ENCODE data around the gene SLC24A3. TPM values are rescaled to one million over a fixed set of nuclear protein-coding genes. Genes with fewer than 3 reads are reported as not detected.

The SLC24A3 gene
- total and polyA plus RNA-seq, 2 of the 13 experiments (the other 11 are each of a cell fraction or from before 2014, with no cell fraction given): not detected

DNA sequence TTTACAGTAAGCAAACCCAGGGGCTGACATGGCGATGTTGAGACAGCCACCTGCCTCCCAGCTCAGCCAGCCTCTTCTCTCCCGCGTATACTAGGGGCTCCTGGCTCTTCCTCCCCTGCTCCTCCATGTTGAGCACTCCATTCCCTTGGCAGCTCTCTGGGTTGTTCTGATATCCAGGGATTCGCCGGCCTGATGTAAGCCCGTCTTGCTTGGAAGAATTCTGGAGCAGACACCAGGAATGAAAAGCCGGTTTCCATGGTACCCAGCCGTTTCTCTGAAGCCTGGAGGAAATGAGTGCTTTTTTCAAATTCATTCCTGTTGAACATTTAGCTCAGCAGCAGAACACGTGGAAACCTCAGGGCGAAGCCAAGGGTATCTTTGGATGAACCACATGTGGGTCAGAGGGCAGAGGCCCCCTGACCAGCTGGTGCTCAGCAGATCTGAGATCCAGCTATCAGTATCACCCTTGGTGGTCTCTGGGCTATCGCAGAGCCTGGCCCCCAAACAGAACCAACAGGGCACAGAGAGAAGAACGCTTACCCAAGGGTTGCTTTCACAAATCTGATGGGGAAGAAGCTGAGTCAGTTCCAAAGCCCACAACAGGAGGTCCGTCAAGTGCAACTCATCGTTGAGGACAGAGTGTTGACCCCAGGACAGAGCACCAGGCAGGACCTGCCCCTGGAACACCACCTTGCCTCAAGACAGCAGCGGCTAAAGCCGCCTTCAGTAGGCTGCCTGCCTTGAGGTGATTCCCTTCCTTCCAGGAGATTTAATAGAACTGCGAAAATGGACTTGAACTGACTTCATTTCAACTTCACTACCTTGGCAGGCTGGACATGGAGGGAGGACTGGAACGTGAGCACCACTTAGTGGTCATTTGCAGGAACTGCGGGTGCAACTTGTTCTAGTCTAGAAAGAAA, 449.5 kb downstream of the SLC24A3 start (continued):
- TF ChIP-seq, protein P1, sequence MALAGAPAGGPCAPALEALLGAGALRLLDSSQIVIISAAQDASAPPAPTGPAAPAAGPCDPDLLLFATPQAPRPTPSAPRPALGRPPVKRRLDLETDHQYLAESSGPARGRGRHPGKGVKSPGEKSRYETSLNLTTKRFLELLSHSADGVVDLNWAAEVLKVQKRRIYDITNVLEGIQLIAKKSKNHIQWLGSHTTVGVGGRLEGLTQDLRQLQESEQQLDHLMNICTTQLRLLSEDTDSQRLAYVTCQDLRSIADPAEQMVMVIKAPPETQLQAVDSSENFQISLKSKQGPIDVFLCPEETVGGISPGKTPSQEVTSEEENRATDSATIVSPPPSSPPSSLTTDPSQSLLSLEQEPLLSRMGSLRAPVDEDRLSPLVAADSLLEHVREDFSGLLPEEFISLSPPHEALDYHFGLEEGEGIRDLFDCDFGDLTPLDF (CRISPR knock-in tag; IDR thresholded peaks at IDR 0.05): no peak
- TF ChIP-seq HNF4G (IDR thresholded peaks at IDR 0.05; ENCODE audit: borderline replicate concordance, low read depth, low read length) (no peak), HNF4G (CRISPR knock-in tag; IDR thresholded peaks at IDR 0.05; ENCODE audit: borderline replicate concordance, low read depth) (no peak), ZNF619 (CRISPR knock-in tag; IDR thresholded peaks at IDR 0.05) (no peak), NFE2 (CRISPR knock-in tag; IDR thresholded peaks at IDR 0.05) (no peak), ZFP36L1 (CRISPR knock-in tag; IDR thresholded peaks at IDR 0.05) (peak; percentile 75; the same call in 1 of the 2 replicates), ZNF556 (CRISPR knock-in tag; IDR thresholded peaks at IDR 0.05; ENCODE audit: borderline replicate concordance) (peak; percentile 41; the same call in 1 of the 2 replicates), PAX8 (CRISPR knock-in tag; IDR thresholded peaks at IDR 0.05; ENCODE audit: borderline replicate concordance) (no peak), ZNF143 (CRISPR knock-in tag; IDR thresholded peaks at IDR 0.05) (no peak), ATF7-NPFF (CRISPR knock-in tag; IDR thresholded peaks at IDR 0.05; ENCODE audit: low read depth) (no peak), ZBTB21 (CRISPR knock-in tag; IDR thresholded peaks at IDR 0.05) (no peak), PITX1 (CRISPR knock-in tag; IDR thresholded peaks at IDR 0.05) (0 out of 2 replicates have a peak, but pooled peaks have one; percentile 24), PAF1 (CRISPR knock-in tag; IDR thresholded peaks at IDR 0.05) (no peak)
- TF ChIP-seq, protein P2, sequence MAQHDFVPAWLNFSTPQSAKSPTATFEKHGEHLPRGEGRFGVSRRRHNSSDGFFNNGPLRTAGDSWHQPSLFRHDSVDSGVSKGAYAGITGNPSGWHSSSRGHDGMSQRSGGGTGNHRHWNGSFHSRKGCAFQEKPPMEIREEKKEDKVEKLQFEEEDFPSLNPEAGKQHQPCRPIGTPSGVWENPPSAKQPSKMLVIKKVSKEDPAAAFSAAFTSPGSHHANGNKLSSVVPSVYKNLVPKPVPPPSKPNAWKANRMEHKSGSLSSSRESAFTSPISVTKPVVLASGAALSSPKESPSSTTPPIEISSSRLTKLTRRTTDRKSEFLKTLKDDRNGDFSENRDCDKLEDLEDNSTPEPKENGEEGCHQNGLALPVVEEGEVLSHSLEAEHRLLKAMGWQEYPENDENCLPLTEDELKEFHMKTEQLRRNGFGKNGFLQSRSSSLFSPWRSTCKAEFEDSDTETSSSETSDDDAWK (CRISPR knock-in tag; IDR thresholded peaks at IDR 0.05): no peak
- TF ChIP-seq, protein P3, sequence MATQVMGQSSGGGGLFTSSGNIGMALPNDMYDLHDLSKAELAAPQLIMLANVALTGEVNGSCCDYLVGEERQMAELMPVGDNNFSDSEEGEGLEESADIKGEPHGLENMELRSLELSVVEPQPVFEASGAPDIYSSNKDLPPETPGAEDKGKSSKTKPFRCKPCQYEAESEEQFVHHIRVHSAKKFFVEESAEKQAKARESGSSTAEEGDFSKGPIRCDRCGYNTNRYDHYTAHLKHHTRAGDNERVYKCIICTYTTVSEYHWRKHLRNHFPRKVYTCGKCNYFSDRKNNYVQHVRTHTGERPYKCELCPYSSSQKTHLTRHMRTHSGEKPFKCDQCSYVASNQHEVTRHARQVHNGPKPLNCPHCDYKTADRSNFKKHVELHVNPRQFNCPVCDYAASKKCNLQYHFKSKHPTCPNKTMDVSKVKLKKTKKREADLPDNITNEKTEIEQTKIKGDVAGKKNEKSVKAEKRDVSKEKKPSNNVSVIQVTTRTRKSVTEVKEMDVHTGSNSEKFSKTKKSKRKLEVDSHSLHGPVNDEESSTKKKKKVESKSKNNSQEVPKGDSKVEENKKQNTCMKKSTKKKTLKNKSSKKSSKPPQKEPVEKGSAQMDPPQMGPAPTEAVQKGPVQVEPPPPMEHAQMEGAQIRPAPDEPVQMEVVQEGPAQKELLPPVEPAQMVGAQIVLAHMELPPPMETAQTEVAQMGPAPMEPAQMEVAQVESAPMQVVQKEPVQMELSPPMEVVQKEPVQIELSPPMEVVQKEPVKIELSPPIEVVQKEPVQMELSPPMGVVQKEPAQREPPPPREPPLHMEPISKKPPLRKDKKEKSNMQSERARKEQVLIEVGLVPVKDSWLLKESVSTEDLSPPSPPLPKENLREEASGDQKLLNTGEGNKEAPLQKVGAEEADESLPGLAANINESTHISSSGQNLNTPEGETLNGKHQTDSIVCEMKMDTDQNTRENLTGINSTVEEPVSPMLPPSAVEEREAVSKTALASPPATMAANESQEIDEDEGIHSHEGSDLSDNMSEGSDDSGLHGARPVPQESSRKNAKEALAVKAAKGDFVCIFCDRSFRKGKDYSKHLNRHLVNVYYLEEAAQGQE (IDR thresholded peaks at IDR 0.05; ENCODE audit: borderline replicate concordance in 1 of 2, low read depth in 1 of 2, low read length in 2 of 2): no peak
- TF ChIP-seq, protein P4, sequence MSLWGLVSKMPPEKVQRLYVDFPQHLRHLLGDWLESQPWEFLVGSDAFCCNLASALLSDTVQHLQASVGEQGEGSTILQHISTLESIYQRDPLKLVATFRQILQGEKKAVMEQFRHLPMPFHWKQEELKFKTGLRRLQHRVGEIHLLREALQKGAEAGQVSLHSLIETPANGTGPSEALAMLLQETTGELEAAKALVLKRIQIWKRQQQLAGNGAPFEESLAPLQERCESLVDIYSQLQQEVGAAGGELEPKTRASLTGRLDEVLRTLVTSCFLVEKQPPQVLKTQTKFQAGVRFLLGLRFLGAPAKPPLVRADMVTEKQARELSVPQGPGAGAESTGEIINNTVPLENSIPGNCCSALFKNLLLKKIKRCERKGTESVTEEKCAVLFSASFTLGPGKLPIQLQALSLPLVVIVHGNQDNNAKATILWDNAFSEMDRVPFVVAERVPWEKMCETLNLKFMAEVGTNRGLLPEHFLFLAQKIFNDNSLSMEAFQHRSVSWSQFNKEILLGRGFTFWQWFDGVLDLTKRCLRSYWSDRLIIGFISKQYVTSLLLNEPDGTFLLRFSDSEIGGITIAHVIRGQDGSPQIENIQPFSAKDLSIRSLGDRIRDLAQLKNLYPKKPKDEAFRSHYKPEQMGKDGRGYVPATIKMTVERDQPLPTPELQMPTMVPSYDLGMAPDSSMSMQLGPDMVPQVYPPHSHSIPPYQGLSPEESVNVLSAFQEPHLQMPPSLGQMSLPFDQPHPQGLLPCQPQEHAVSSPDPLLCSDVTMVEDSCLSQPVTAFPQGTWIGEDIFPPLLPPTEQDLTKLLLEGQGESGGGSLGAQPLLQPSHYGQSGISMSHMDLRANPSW (CRISPR knock-in tag; IDR thresholded peaks at IDR 0.05; ENCODE audit: borderline replicate concordance): no peak
- TF ChIP-seq, protein P5, sequence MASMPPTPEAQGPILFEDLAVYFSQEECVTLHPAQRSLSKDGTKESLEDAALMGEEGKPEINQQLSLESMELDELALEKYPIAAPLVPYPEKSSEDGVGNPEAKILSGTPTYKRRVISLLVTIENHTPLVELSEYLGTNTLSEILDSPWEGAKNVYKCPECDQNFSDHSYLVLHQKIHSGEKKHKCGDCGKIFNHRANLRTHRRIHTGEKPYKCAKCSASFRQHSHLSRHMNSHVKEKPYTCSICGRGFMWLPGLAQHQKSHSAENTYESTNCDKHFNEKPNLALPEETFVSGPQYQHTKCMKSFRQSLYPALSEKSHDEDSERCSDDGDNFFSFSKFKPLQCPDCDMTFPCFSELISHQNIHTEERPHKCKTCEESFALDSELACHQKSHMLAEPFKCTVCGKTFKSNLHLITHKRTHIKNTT (CRISPR knock-in tag; IDR thresholded peaks at IDR 0.05): no peak
- TF ChIP-seq, protein P6, sequence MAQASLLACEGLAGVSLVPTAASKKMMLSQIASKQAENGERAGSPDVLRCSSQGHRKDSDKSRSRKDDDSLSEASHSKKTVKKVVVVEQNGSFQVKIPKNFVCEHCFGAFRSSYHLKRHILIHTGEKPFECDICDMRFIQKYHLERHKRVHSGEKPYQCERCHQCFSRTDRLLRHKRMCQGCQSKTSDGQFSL (CRISPR knock-in tag; IDR thresholded peaks at IDR 0.05): no peak
